GM23248 (cell line): ENCODE results near the gene YEATS2. TPM values are rescaled to one million over a fixed set of nuclear protein-coding genes. Genes with fewer than 3 reads are reported as not detected.

Experiments
- DNase-seq: peaks from one replicate; pipeline ENCODE4 v3.0.0-alpha.2; 2015
- H2AFZ ChIP-seq: fragments of 200-600 bp; sonication (generic); 2 replicates; pipeline ENCODE4 v1.6.1; 2016; ENCODE audit warnings: antibody characterized with exemption
- H3F3A ChIP-seq: fragments of 200-600 bp; sonication (generic); 2 replicates; pipeline ENCODE4 v1.6.1; 2016; ENCODE audit warnings: mild to moderate bottlenecking, antibody characterized with exemption, mixed run types; ENCODE audit not compliant: insufficient read depth
- H3K27ac ChIP-seq: fragments of 200-600 bp; sonication (generic); 2 replicates; pipeline ENCODE4 v1.5.1; 2016; ENCODE audit warnings: mild to moderate bottlenecking
- H3K27me3 ChIP-seq: fragments of 200-600 bp; sonication (generic); replicated peaks from 2 replicates; pipeline ENCODE4 v1.6.1; 2016; ENCODE audit warnings: mild to moderate bottlenecking; ENCODE audit not compliant: insufficient read depth
- H3K36me3 ChIP-seq: fragments of 200-600 bp; sonication (generic); 2 replicates; pipeline ENCODE4 v1.6.1; 2016; ENCODE audit warnings: low read depth, mild to moderate bottlenecking
- H3K4me1 ChIP-seq: fragments of 200-600 bp; sonication (generic); 2 replicates; pipeline ENCODE4 v1.6.1; 2016; ENCODE audit warnings: mild to moderate bottlenecking; ENCODE audit not compliant: insufficient read depth
- H3K4me2 ChIP-seq: fragments of 200-600 bp; sonication (generic); one replicate; pipeline ENCODE4 v1.6.1; 2016; ENCODE audit warnings: mild to moderate bottlenecking; ENCODE audit not compliant: unreplicated experiment
- H3K4me3 ChIP-seq: fragments of 200-600 bp; sonication (generic); 2 replicates; pipeline ENCODE4 v1.5.1; 2016; ENCODE audit warnings: mild to moderate bottlenecking
- H3K79me2 ChIP-seq: fragments of 200-600 bp; sonication (generic); 2 replicates; pipeline ENCODE4 v1.6.1; 2016; ENCODE audit warnings: mild to moderate bottlenecking; ENCODE audit not compliant: insufficient read depth
- H3K9ac ChIP-seq: fragments of 200-600 bp; sonication (generic); 2 replicates; pipeline ENCODE4 v1.6.1; 2016; ENCODE audit warnings: mild to moderate bottlenecking
- H3K9me2 ChIP-seq: fragments of 200-600 bp; sonication (generic); 2 replicates; pipeline ENCODE4 v1.6.1; 2016; ENCODE audit warnings: mixed run types, mild to moderate bottlenecking, moderate library complexity; ENCODE audit not compliant: insufficient read depth
- H3K9me3 ChIP-seq: fragments of 200-600 bp; sonication (generic); one replicate; pipeline ENCODE4 v1.6.1; 2017; ENCODE audit warnings: low read depth
- H4K20me1 ChIP-seq: fragments of 200-600 bp; sonication (generic); 2 replicates; pipeline ENCODE4 v1.6.0; 2016; ENCODE audit not compliant: insufficient read depth
- EZH2 ChIP-seq: fragments of 200-600 bp; sonication (generic); IDR thresholded peaks from 2 replicates; pipeline ENCODE4 v1.6.1; 2018; ENCODE audit warnings: antibody characterized with exemption, mild to moderate bottlenecking; ENCODE audit not compliant: insufficient read depth, poor library complexity, severe bottlenecking
- EZH2phosphoT487 ChIP-seq: fragments of 200-600 bp; sonication (generic); IDR thresholded peaks from 2 replicates; pipeline ENCODE4 v1.6.1; 2018; ENCODE audit warnings: antibody characterized with exemption, moderate library complexity, mild to moderate bottlenecking, low read depth; ENCODE audit not compliant: insufficient read depth
- WGBS, 2 experiments: methylation state at CpG; one replicate each; pipeline ENCODE4 v1.1.6; 2015 to 2017; ENCODE audit warnings: low lambda C conversion rate in 2 of 2, low coverage in 1 of 2; ENCODE audit errors: missing lambda C conversion rate in 2 of 2; 5-methylcytosine and 5-hydroxymethylcytosine counted together
- in situ Hi-C: fragments of 300-500 bp; cut with MboI; formaldehyde crosslinking; loops from 2 replicates; pipeline ENCODE4 v1.15.0; 2020
- polyA plus RNA-seq: library from polyadenylated mRNA; unstranded; fragments of >200 nt; fragmentation: Nextera tagmentation; extraction: Ambion mirVana; gene quantifications from 2 replicates; pipeline ENCODE4 v1.2.1, GENCODE V29; 2016
- total RNA-seq: library from RNA; depleted of rRNA; stranded (reverse); fragments of >200 nt; shearing (Covaris generic); gene quantifications from 2 replicates; pipeline ENCODE4 v1.2.3, GENCODE V29; 2014

YEATS2 gene
- total and polyA plus RNA-seq, 2 experiments from 2014 or later = 14.0 to 34.7 TPM

- no peak overlapping the region for H3K9ac ChIP-seq
- peaks cover 60% of the 10 kb centered on the region for H3K36me3 ChIP-seq
Measured at GRCh38 chr3:183807209-183807728, 109.7 kb downstream of the YEATS2 start.

GRCh38 chr3:183807881-183808280 is 110.3 kb downstream of the YEATS2 start:
- H3K9me3 ChIP-seq = no peaks in the 10 kb centered on the region
- 98% methylated on average over 12 of the region's 12 CpGs for WGBS, 2 experiments
- H2AFZ ChIP-seq = no peak overlapping the region
- peaks cover 57% of the 10 kb centered on the region for H3K36me3 ChIP-seq
- H3F3A ChIP-seq = no peaks in the 10 kb centered on the region
- H4K20me1 ChIP-seq = no peaks in the 10 kb centered on the region
- no peaks in the 10 kb centered on the region for H3K9me2 ChIP-seq
- no peak for TF ChIP-seq EZH2
- TF ChIP-seq EZH2phosphoT487 = no peak
- H3K27ac ChIP-seq = no peak overlapping the region
- no peak for DNase-seq
- H3K27me3 ChIP-seq = no peaks in the 10 kb centered on the region
- no peak overlapping the region for H3K4me2 ChIP-seq
- H3K4me1 ChIP-seq = no peaks in the 10 kb centered on the region
- no peak overlapping the region for H3K9ac ChIP-seq
- H3K79me2 ChIP-seq = no peaks in the 10 kb centered on the region
- in situ Hi-C loops = no loop called here
- H3K4me3 ChIP-seq = no peak overlapping the region

More at GRCh38 chr3:183807209-183807728, 109.7 kb downstream of the YEATS2 start:
- no peak for DNase-seq
- Histone ChIP-seq H3K4me2 (no peak overlapping the region), H3K27me3 (no peaks in the 10 kb centered on the region), H3K9me2 (no peaks in the 10 kb centered on the region), H3K79me2 (no peaks in the 10 kb centered on the region), H3K27ac (no peak overlapping the region), H3F3A (no peaks in the 10 kb centered on the region), H3K9me3 (no peaks in the 10 kb centered on the region), H2AFZ (no peak overlapping the region), H3K4me3 (no peak overlapping the region), H3K4me1 (no peaks in the 10 kb centered on the region), H4K20me1 (no peaks in the 10 kb centered on the region)
- TF ChIP-seq EZH2phosphoT487 (no peak), EZH2 (no peak)
- 92 to 93% methylated on average over 12 of the region's 12 CpGs for WGBS, 2 experiments
- in situ Hi-C loops = no loop called here

GRCh38 chr3:183808355-183808754 is 110.8 kb downstream of the YEATS2 start:
- H3F3A ChIP-seq = no peaks in the 10 kb centered on the region
- no peaks in the 10 kb centered on the region for H4K20me1 ChIP-seq
- TF ChIP-seq EZH2phosphoT487 = no peak
- TF ChIP-seq EZH2 = no peak
- H3K9me2 ChIP-seq = no peaks in the 10 kb centered on the region
- no peak overlapping the region for H2AFZ ChIP-seq
- H3K36me3 ChIP-seq = peaks cover 52% of the 10 kb centered on the region
- in situ Hi-C loops = no loop called here
- H3K4me1 ChIP-seq = no peaks in the 10 kb centered on the region
- H3K79me2 ChIP-seq = no peaks in the 10 kb centered on the region
- no peaks in the 10 kb centered on the region for H3K27me3 ChIP-seq
- H3K27ac ChIP-seq = no peak overlapping the region
- no peak overlapping the region for H3K9ac ChIP-seq
- 94 to 99% methylated on average over 11 of the region's 11 CpGs for WGBS, 2 experiments
- no peak overlapping the region for H3K4me2 ChIP-seq
- H3K9me3 ChIP-seq = no peaks in the 10 kb centered on the region
- no peak for DNase-seq
- H3K4me3 ChIP-seq = no peak overlapping the region

- in situ Hi-C loops = no loop called here
- 91 to 93% methylated on average over 5 of the region's 5 CpGs for WGBS, 2 experiments
- Histone ChIP-seq H2AFZ (no peak overlapping the region), H4K20me1 (no peaks in the 10 kb centered on the region), H3K9me3 (no peaks in the 10 kb centered on the region), H3K9me2 (no peaks in the 10 kb centered on the region), H3K9ac (no peak overlapping the region), H3K27me3 (no peaks in the 10 kb centered on the region), H3F3A (no peaks in the 10 kb centered on the region), H3K4me2 (no peak overlapping the region), H3K36me3 (peaks cover 44% of the 10 kb centered on the region), H3K4me1 (no peaks in the 10 kb centered on the region), H3K79me2 (no peaks in the 10 kb centered on the region), H3K27ac (no peak overlapping the region), H3K4me3 (no peak overlapping the region)
- DNase-seq = no peak
- TF ChIP-seq EZH2phosphoT487 = no peak
Measured at GRCh38 chr3:183809270-183809669, 111.7 kb downstream of the YEATS2 start.
